NB4 (cell line): ENCODE measurements around the gene IGFL2.

Experiments used
- CTCF ChIP-seq: IDR thresholded peaks from one replicate; pipeline ENCODE4 v1.5.1; 2012; ENCODE audit warnings: low read depth, low read length
- POLR2A ChIP-seq: IDR thresholded peaks from 2 replicates; pipeline ENCODE4 v1.6.1; 2011; ENCODE audit warnings: mild to moderate bottlenecking; ENCODE audit not compliant: insufficient read length; ENCODE audit errors: extremely low read depth

- TF ChIP-seq CTCF (no peak), POLR2A (no peak)
These were observed 29.9 kb upstream of the IGFL2 start for GRCh38 chr19:46118136-46118535.
